A549 (cell line): Measurements from ENCODE around the gene PTPN13.

Source experiments
- CEBPB ChIP-seq, 2 experiments: fragments of >200 bp in 1 of 2; sonication (Bioruptor Twin) in 1 of 2; formaldehyde crosslinking in 1 of 2; IDR thresholded peaks; 2 replicates each; pipeline ENCODE4 v1.6.1; 2012 to 2016
- CTCF ChIP-seq: fragments of >200 bp; sonication (Bioruptor Twin); formaldehyde crosslinking; IDR thresholded peaks from 3 replicates; pipeline ENCODE4 v1.5.1; 2016
- EP300 ChIP-seq, 2 experiments: fragments of >200 bp; sonication (Bioruptor Twin); formaldehyde crosslinking; IDR thresholded peaks; 2 replicates in 1 of 2; 3 replicates in 1 of 2; pipeline ENCODE4 v1.6.1; 2016 to 2017
- MAX ChIP-seq: IDR thresholded peaks from 2 replicates; pipeline ENCODE4 v1.6.1; 2012
- MYC ChIP-seq: IDR thresholded peaks from 2 replicates; pipeline ENCODE4 v1.6.1; 2012; ENCODE audit warnings: mild to moderate bottlenecking, inconsistent platforms, low read length, improper control_type of control experiment, borderline replicate concordance
- NR3C1 ChIP-seq: fragments of >200 bp; sonication (Bioruptor Twin); formaldehyde crosslinking; IDR thresholded peaks from 3 replicates; pipeline ENCODE4 v1.6.1; 2017
- PHF8 ChIP-seq: fragments of 200-600 bp; sonication (generic); IDR thresholded peaks from 2 replicates; pipeline ENCODE4 v1.6.1; 2016; ENCODE audit warnings: low read depth, mild to moderate bottlenecking, antibody characterized with exemption, moderate library complexity, borderline replicate concordance
- POLR2A ChIP-seq: IDR thresholded peaks from 2 replicates; pipeline ENCODE4 v1.6.1; 2012; ENCODE audit warnings: mild to moderate bottlenecking, low read length
- RCOR1 ChIP-seq: fragments of 150-350 bp; IDR thresholded peaks from 2 replicates; pipeline ENCODE4 v1.6.1; 2014; ENCODE audit warnings: antibody characterized with exemption, low read length, low read depth
- REST ChIP-seq: fragments of 200-600 bp; sonication (generic); IDR thresholded peaks from 2 replicates; pipeline ENCODE4 v1.6.1; 2016; ENCODE audit warnings: antibody characterized with exemption, mild to moderate bottlenecking, moderate library complexity
- SREBF2 ChIP-seq: fragments of 450-650 bp; IDR thresholded peaks from 2 replicates; pipeline ENCODE4 v1.6.1; 2014; ENCODE audit warnings: mild to moderate bottlenecking, moderate library complexity
- TP53 ChIP-seq: fragments of 250-450 bp; sonication (Bioruptor Pico); IDR thresholded peaks from 2 replicates; pipeline ENCODE4 v1.5.0; 2021; ENCODE audit warnings: mild to moderate bottlenecking, moderate library complexity

DNA sequence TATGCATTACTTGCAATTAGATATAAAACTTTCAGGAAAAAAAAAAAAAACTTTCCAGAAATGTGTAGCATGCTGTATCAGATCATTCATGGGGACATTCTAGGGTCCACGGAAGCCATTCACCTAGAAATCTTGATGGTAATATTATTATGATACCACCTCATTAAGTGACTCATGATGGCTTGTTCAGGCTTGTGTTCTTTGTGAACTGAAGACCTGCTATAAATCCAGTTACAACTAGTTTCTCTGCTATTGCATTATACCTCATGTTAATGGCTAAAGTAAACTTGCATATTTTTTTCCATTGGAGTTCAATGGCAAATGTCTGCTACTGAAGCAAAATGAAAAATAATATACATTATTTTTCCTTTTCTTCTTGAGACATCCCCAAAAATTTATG lies 35.3 kb upstream of the PTPN13 start:
- TF ChIP-seq POLR2A (no peak), MYC (no peak), CEBPB (IDR thresholded peaks at IDR 0.05) (no peak), RCOR1 (no peak), TP53 (no peak), CTCF (no peak), MAX (no peak), NR3C1 (no peak), REST (no peak), EP300 (IDR thresholded peaks at IDR 0.05) (no peak), PHF8 (no peak), SREBF2 (no peak)
